ENCODE results near the gene KIF26A.

Gene KIF26A

DNA sequence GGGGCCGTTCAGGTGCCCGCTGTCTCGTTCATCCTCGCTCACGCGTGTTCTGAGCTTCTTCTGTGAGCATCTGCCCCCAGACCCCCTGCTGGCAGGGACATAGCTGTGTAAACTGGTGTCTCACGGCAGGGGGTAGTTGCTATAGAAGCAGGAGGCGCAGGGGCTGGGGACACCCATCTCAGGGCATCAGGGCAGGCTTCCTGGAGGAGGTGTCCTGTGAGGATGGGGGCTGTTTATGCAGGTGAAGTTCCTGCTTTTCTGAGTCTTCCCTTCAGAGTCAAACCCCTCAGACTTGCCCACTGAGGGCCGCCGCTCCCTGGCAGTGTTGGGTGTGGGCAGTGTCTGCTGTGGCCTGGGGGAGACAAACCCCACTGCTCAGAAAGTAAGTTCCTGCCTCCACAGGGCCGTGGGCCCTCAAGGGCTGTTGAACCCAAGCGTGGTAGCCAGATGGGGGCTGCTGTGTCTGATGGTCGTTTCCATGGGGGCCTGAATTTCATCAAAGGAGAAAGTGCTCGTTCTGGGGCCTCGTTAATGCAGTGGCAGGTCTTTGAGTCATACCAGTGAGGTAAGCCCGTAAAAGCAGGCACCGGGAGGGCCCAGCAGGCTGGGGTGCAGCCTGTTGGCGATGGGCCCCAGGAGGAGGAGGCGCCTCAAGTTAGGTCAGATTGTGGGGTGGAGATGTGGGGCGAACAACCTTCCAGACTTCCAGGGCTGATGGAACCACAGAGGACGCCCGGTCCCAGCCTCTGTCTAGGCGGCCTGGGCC lies 23.4 kb downstream of the KIF26A start:
- no peak for FAIRE-seq

GRCh38 chr14:104162495-104162894 lies 24.1 kb downstream of the KIF26A start:
- no peak for FAIRE-seq

DNA sequence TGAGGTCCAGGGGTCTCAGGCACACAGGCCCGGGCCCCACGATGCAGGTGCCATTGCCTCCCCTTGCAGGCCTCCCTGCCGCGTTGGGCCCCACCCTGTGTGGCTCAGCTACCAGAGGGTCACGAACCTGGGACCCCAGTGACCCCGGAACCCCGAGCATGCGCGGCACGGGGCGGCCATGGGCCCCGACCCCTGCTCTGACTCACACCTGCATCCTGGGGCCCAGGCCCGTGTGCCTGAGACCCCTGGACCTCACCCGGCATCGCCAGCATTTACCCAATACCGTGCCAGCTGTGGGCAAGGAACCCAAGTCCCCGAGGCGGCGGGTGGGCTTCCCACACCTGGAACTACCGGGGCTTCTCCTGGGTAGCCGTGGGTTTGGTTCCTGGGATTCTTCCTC lies 25.2 kb downstream of the KIF26A start:
- no peak for FAIRE-seq

DNA sequence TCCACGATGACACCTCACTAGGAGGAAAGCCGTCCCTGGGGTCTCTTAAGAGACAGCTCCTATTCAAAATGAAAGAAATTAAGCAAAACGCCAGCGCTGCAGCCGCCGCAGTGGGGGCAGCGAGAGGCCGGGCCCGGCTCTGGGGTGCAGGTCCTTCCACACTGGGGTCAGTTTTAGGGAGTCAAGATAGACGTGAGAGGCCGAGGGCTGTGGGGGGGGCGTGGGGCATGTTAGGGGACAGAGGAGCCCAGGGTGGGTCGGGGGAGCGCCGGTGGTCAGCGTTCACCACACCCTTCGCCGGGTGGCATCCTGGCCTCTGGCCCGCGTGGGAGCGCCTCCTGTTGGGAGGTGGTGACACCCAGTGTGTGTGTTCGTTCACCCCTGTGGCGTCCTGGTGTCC lies 25.7 kb downstream of the KIF26A start:
- FAIRE-seq, result no peak

DNA sequence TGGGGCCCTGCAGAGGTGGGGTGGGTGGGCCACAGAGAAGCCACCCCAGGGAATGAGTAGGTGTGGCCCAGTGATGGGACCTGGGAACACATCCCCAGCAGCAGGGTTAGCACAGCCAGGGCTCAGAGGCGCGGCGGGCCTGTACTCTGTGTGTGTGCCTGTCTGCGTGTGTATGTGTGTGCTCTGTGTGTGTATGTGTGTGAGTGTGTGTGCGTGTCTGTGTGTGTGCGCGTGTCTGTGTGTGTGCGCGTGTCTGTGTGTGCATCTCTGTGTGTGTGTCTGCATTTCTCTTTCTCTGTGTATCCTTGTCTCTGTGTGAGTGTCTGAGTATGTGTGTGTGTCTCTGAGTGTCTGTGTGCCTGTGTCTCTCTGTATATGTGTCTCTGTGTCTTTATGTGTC lies 26.1 kb downstream of the KIF26A start:
- FAIRE-seq, result no peak

DNA sequence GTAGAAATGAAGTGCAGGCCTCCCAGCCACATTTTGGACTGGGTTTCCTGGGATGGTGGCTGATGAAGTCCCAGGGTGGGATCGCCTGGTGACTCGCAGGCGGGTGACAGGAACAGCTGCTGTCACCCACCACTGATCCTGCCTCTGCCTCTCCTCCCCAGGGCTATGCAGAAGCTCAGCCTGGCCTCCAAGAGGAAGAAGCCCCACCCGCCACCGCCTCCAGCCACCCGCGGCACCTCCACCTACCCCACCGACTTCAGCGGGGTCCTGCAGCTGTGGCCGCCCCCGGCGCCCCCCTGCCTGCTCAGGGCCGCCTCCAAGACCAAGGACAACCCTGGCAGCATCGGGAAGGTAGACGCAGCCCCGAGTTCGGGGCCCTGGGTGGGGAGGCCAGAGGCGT lies 28.3 kb downstream of the KIF26A start:
- FAIRE-seq, result no peak

GRCh38 chr14:104168603-104169002 lies 30.2 kb downstream of the KIF26A start:
- FAIRE-seq, result no peak

DNA sequence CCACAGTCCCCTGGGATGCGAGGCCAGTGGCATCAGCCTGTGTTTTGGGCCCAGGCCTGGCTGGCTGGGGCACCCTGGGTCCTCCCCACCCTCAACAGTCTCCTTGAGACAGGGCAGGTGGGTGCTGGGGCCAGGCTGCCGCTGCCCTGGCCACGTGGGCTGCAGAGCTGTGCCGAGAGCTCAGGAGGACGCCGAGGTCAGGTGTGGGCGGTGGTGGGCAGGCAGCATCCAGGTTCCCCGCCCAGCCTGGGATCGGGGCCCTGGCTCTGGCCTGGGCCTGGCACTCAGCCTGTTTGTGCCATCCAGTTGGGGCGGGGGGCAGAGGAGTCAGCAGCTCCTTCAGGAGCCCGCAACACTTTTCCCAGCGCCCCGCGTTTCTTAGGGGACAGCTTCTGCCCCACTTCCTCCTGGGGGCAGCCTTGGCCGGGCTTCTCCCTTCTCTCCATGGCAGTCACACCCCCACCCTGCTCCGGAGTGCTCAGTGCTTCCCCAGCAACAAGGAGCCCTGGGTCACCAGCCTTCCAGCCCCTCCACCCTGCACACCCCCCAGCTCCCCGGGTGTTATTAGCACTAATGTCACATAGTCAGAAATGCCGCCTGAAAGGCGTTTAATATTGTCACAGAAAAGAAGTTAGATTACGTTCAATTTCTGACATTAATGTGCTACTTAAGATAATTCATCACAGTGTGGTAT lies 30.8 kb downstream of the KIF26A start:
- FAIRE-seq, result no peak

- FAIRE-seq, result no peak
Measured at GRCh38 chr14:104169699-104170479, 31.5 kb downstream of the KIF26A start.

DNA sequence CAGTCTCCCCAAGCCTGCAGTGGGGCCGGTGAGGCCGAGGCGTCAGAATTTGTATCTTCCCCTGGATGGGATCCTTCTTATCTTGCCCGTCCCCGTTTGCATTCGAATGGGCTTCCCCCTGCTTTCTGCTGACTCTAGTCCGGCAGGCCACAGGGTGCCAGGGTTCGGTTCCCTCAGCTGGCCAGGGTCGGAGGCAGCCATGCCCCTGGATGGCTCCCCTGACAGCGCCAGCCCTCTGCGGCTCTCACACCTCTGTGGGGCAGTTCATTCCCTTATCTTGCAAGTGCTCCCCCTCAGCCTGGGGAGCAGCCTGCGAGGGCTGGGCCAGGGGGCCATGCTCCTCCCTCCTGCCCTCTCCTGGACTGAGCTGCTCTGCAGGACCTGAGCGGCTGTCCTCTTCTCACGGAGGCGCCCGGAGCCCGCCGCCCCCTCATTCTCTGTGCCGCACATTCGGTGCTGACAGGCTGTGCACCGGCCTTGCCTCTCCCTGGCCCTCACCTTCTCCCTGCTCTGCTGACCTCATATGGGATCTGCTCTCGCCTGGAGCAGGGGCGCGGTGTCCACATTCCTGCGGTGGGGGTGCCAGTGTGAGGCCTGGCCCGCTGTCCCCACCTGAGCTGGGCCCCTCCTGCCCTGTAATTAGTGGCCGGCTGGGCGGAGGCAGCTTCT lies 32.8 kb downstream of the KIF26A start:
- FAIRE-seq, result no peak

GRCh38 chr14:104171895-104172294 lies 33.5 kb downstream of the KIF26A start:
- FAIRE-seq, result no peak

- FAIRE-seq, result no peak
Measured at GRCh38 chr14:104172349-104172748, 34.0 kb downstream of the KIF26A start.

DNA sequence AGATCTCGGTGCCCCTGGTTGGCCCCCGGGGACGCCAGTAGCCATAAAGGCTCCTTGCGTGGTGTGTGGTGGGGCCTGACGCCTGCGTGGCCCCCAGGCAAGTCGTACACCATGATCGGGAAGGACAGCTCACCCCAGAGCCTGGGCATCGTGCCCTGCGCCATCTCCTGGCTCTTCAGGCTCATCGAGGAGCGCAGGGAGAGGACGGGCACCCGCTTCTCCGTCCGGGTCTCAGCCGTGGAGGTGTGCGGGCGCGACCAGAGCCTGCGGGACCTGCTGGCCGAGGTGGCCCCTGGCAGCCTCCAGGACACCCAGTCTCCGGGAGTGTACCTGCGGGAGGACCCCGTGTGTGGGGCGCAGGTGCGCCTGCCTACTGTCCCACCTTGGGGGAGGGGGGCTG lies 34.5 kb downstream of the KIF26A start:
- FAIRE-seq, result no peak

GRCh38 chr14:104174051-104174450 lies 35.7 kb downstream of the KIF26A start:
- no peak for FAIRE-seq

DNA sequence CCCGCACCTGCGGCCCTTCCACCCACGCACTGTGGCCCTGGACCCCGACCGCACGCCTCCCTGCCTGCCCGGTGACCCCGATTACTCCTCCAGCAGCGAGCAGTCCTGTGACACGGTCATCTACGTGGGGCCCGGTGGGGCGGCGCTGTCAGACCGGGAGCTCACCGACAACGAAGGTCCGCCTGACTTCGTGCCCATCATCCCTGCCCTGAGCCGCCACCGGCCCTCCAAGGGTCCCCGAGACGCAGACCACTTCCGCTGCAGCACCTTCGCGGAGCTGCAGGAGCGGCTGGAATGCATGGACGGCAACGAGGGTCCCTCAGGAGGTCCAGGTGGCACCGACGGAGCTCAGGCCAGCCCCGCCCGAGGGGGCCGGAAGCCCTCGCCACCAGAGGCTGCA lies 36.7 kb downstream of the KIF26A start:
- no peak for FAIRE-seq

- no peak for FAIRE-seq
Measured at GRCh38 chr14:104175811-104176210, 37.4 kb downstream of the KIF26A start.

- FAIRE-seq, result no peak
Measured at GRCh38 chr14:104176611-104177010, 38.2 kb downstream of the KIF26A start.

DNA sequence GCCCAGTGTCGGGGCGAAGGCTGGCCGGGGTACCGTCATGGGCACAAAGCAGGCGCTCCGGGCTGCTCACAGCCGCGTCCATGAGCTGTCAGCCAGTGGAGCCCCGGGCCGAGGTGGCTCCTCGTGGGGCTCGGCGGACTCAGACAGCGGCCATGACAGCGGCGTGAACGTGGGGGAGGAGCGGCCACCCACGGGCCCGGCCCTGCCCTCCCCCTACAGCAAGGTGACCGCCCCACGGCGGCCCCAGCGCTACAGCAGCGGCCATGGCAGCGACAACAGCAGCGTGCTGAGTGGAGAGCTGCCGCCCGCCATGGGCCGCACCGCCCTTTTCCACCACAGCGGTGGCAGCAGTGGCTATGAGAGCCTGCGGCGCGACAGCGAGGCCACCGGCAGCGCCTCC lies 39.0 kb downstream of the KIF26A start:
- no peak for FAIRE-seq

GRCh38 chr14:104178279-104178678 lies 39.9 kb downstream of the KIF26A start:
- no peak for FAIRE-seq

- FAIRE-seq, result no peak
Measured at GRCh38 chr14:104179126-104179525, 40.7 kb downstream of the KIF26A start.

GRCh38 chr14:104179564-104180129 lies 41.3 kb downstream of the KIF26A start:
- no peak for FAIRE-seq

- FAIRE-seq, result no peak
Measured at GRCh38 chr14:104180561-104181165, 42.3 kb downstream of the KIF26A start.

Data from islet of Langerhans (tissue), 1 donor.